Measurements from ENCODE around the gene CCDC6. TPM values are rescaled to one million over a fixed set of nuclear protein-coding genes. Genes with fewer than 3 reads are reported as not detected.

CCDC6 gene
- total RNA-seq, 1 donor from 2014 or later = 47.4 TPM

DNA sequence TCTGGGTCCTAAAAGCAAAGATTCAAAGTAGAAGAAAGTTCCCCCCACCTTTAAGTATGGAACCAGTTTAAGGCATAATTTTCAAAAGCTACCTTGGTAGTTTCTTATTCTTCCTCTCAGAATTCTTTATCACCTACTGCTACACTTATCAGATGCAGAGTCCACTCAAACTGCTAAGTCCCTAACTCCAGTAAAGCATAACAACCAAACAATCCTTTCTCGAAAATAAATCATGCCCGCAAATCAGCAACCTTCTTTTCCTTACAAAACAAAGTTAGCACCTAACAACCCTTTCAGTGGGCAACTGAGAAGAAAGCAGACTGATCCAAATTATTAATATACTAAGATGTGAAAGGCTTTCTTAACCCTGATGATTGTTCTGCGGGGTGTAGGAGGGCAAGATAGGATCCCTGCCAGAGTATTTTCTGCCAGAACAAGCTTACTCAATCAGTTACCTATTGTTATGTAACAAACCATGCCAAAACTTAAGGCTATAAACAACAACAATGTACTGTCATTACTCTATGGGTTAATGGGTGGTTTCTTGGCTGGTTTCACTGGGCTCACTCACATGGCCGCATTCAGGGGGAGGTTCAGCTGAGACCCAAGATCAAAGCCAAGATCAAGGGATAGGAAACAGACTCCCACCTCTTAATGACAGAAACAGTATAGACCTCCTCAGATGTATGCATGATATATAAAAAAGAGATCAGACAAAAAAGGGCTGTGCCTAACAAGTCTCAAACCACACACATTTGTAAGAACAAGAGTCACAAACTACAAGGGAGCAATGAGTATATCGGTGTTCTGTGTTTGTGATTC is 42.0 kb downstream of the CCDC6 start:
- Histone ChIP-seq H3K27ac (peak overlapping the region; percentile 23), H3K36me3 (no peaks in the 10 kb centered on the region), H3K27me3 (no peaks in the 10 kb centered on the region), H3K4me1 (peaks cover 50% of the 10 kb centered on the region), H3K9me3 (no peaks in the 10 kb centered on the region), H3K4me3 (no peak overlapping the region)
- DNase-seq (ENCODE audit: extremely low spot score in 2 of 2) = no peak
- intact Hi-C loops (cut with DNase I) = no loop called here
- TF ChIP-seq, protein P1, sequence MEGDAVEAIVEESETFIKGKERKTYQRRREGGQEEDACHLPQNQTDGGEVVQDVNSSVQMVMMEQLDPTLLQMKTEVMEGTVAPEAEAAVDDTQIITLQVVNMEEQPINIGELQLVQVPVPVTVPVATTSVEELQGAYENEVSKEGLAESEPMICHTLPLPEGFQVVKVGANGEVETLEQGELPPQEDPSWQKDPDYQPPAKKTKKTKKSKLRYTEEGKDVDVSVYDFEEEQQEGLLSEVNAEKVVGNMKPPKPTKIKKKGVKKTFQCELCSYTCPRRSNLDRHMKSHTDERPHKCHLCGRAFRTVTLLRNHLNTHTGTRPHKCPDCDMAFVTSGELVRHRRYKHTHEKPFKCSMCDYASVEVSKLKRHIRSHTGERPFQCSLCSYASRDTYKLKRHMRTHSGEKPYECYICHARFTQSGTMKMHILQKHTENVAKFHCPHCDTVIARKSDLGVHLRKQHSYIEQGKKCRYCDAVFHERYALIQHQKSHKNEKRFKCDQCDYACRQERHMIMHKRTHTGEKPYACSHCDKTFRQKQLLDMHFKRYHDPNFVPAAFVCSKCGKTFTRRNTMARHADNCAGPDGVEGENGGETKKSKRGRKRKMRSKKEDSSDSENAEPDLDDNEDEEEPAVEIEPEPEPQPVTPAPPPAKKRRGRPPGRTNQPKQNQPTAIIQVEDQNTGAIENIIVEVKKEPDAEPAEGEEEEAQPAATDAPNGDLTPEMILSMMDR (IDR thresholded peaks at IDR 0.05) = no peak
- TF ChIP-seq POLR2AphosphoS5 (IDR thresholded peaks at IDR 0.05; ENCODE audit: insufficient read depth in 1 of 2, low read depth in 1 of 2) = no peak
- no peak for TF ChIP-seq POLR2A (IDR thresholded peaks at IDR 0.05)

DNA sequence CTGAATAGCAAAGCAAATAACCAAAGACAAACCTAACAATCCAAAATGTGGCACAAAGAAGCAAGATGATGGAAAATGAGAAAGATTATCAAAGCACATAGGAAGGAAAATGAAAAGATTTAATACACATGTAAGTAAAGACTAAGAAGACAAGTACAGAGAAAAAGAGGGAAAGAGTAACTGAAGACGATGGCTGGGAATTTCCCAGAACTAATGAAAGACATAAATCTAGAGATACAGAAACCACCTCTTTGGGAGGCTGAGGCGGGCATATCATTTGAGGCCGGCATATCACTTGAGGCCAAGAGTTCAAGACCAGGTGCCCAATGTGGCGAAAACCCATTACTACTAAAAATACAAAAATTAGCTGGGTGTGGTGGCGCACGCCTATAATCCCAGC is 46.8 kb downstream of the CCDC6 start:
- Histone ChIP-seq H3K9me3 (no peaks in the 10 kb centered on the region), H3K4me3 (no peak overlapping the region), H3K4me1 (peaks cover 50% of the 10 kb centered on the region), H3K27ac (no peak overlapping the region), H3K36me3 (no peaks in the 10 kb centered on the region), H3K27me3 (no peaks in the 10 kb centered on the region)
- intact Hi-C loops (cut with DNase I) = no loop called here
- no peak for DNase-seq (ENCODE audit: extremely low spot score in 2 of 2)
- no peak for TF ChIP-seq POLR2A (IDR thresholded peaks at IDR 0.05)
- TF ChIP-seq POLR2AphosphoS5 (IDR thresholded peaks at IDR 0.05; ENCODE audit: insufficient read depth in 1 of 2, low read depth in 1 of 2) = no peak
- TF ChIP-seq, protein P1 (IDR thresholded peaks at IDR 0.05) = no peak

DNA sequence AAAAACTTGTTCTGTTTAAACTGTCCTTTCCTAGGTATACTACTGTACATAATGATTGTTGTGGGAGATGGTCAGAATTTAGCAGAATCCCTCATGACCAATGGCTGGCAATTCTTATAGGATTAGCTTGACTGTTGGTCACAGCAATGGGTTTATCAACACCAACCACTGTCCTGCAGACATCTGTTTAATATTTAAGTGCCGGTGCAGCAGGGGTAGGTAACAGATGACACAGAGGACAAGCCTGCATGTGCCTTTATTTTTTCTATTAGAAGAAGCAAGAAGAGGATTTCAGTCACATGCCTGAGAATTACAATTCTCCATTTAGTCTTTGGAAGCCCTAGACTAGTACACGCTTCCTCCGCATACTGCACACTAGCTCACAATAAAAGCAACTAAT is 48.4 kb downstream of the CCDC6 start:
- intact Hi-C loops (cut with DNase I) = no loop called here
- no peak for DNase-seq (ENCODE audit: extremely low spot score in 2 of 2)
- no peak overlapping the region for H3K27ac ChIP-seq
- TF ChIP-seq POLR2AphosphoS5 (IDR thresholded peaks at IDR 0.05; ENCODE audit: insufficient read depth in 1 of 2, low read depth in 1 of 2) (no peak), POLR2A (IDR thresholded peaks at IDR 0.05) (no peak)
- TF ChIP-seq, protein P1 (IDR thresholded peaks at IDR 0.05) = no peak
- no peaks in the 10 kb centered on the region for H3K27me3 ChIP-seq
- H3K9me3 ChIP-seq = no peaks in the 10 kb centered on the region
- H3K36me3 ChIP-seq = no peaks in the 10 kb centered on the region
- H3K4me3 ChIP-seq = no peak overlapping the region
- peaks cover 59% of the 10 kb centered on the region for H3K4me1 ChIP-seq

DNA sequence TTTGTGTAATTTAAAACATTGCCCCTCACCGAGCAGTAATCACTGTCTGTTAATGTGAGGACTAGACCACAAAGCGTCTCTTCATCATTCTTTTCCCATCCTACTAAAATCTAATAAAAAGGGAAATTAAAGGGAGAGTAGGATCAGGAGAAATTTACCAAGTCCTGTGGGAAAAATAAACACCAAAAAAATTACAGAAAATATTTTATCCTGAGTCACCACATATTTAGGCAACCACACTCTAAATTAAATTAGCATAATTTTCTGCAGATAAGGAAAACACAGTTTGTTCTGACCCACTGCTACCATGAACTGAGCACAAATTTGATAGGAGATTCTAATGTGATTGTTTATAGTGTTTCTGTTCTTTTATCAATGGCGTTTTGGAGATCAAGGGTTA is 49.3 kb downstream of the CCDC6 start:
- H3K27ac ChIP-seq = no peak overlapping the region
- intact Hi-C loops (cut with DNase I) = no loop called here

More for the DNA sequence above, 49.3 kb downstream of the CCDC6 start:
- Histone ChIP-seq H3K9me3 (no peaks in the 10 kb centered on the region), H3K27me3 (no peaks in the 10 kb centered on the region), H3K36me3 (peaks cover 0 to 1% of the 10 kb centered on the region in 2 donors), H3K4me3 (no peak overlapping the region), H3K4me1 (peaks cover 68% of the 10 kb centered on the region)
- TF ChIP-seq POLR2A (IDR thresholded peaks at IDR 0.05) (no peak), POLR2AphosphoS5 (IDR thresholded peaks at IDR 0.05; ENCODE audit: insufficient read depth in 1 of 2, low read depth in 1 of 2) (no peak)
- TF ChIP-seq, protein P1 (IDR thresholded peaks at IDR 0.05) = no peak
- no peak for DNase-seq (ENCODE audit: extremely low spot score in 2 of 2)

All from vagina (tissue), 2 donors.